Upper lobe of left lung (tissue), 6 donors: ENCODE measurements around the gene TOP1. TPM values are rescaled to one million over a fixed set of nuclear protein-coding genes. Genes with fewer than 3 reads are reported as not detected.
"Not testable (repeated sequence)": the region's sequence is repeated elsewhere in the genome, so short reads cannot be mapped to it uniquely, and the experiment has no call there.

ENCODE experiments used
- ATAC-seq, 2 donors: fragments of 200-7000 bp; cut with Tn5 transposase; one replicate each; pipeline ENCODE4 v1.9.1; 2022; ENCODE audit warnings: mild to moderate bottlenecking in 2 of 2, moderate library complexity in 2 of 2; ENCODE audit not compliant: low FRiP score in 2 of 2
- DNase-seq, 2 donors: peaks; one replicate each; pipeline ENCODE4 v3.0.0-alpha.2; 2019 to 2020
- H3K27ac ChIP-seq, 4 donors: fragments of 200-600 bp; sonication (generic); one replicate each; pipeline ENCODE4 v1.5.1; 2016 to 2019
- H3K27me3 ChIP-seq, 4 donors: fragments of 200-600 bp; sonication (generic); one replicate each; pipeline ENCODE4 v1.5.1; 2017 to 2019
- H3K36me3 ChIP-seq, 4 donors: fragments of 200-600 bp; sonication (generic); one replicate each; pipeline ENCODE4 v1.5.1; 2016 to 2019
- H3K4me1 ChIP-seq, 4 donors: fragments of 200-600 bp; sonication (generic); one replicate each; pipeline ENCODE4 v1.5.1; 2018 to 2019
- H3K4me3 ChIP-seq, 4 donors: fragments of 200-600 bp; sonication (generic); one replicate each; pipeline ENCODE4 v1.5.1; 2017 to 2019; ENCODE audit warnings: mild to moderate bottlenecking in 2 of 4, moderate library complexity in 1 of 4
- H3K9me3 ChIP-seq, 4 donors: fragments of 200-600 bp; sonication (generic); one replicate each; pipeline ENCODE4 v1.5.1; 2018 to 2019
- EP300 ChIP-seq, 4 donors: sonication (generic); formaldehyde crosslinking; IDR thresholded peaks; one replicate each; pipeline ENCODE4 v1.5.1; 2017; ENCODE audit warnings: antibody characterized with exemption in 4 of 4, control low read depth in 2 of 4
- POLR2A ChIP-seq, 4 donors: fragments of 450-650 bp; IDR thresholded peaks; one replicate each; pipeline ENCODE4 v1.5.1; 2016 to 2017; ENCODE audit warnings: antibody characterized with exemption in 4 of 4, mild to moderate bottlenecking in 2 of 4
- POLR2AphosphoS5 ChIP-seq, 2 donors: sonication (generic); formaldehyde crosslinking; IDR thresholded peaks; one replicate each; pipeline ENCODE4 v1.5.1; 2017; ENCODE audit warnings: antibody characterized with exemption in 2 of 2
- WGBS, 2 donors: methylation state at CpG; one replicate each; pipeline ENCODE4 v1.1.5; 2017 to 2018; 5-methylcytosine and 5-hydroxymethylcytosine counted together
- total RNA-seq, 6 donors: library from RNA; depleted of rRNA in 4 of 6; stranded (reverse); fragments of >200 nt in 4 of 6; gene quantifications; one replicate each; pipeline versions ENCODE4 v1.1.0 to v1.2.1, GENCODE V29; 2016 to 2021
- TF ChIP-seq, protein P1 (sequence below), 6 experiments: fragments of 450-650 bp in 4 of 6; fragments of 200-600 bp in 2 of 6; sonication (generic) in 2 of 6; IDR thresholded peaks; one replicate each; pipeline ENCODE4 v1.5.1; 2016 to 2019; ENCODE audit warnings: antibody characterized with exemption in 6 of 6
- donor health status: DM: no; HTN: no; CAD: no; lungs with moderate emphysema.
- donor health status: DM: no; HTN: yes; CAD: no; lungs with severe emphysema.

TOP1 gene
- total RNA-seq, 6 donors from 2014 or later: 39.8 to 94.2 (median 49.0) TPM

DNA sequence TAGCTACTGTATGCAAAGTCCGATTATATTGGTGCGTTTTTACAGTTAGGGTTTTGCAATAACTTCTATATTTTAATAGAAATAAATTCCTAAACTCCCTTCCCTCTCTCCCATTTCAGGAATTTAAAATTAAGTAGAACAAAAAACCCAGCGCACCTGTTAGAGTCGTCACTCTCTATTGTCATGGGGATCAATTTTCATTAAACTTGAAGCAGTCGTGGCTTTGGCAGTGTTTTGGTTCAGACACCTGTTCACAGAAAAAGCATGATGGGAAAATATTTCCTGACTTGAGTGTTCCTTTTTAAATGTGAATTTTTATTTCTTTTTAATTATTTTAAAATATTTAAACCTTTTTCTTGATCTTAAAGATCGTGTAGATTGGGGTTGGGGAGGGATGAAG, 95.0 kb downstream of the TOP1 start:
- DNase-seq: no peak
- Histone ChIP-seq H3K27ac (no peak overlapping the region), H3K4me3 (no peak overlapping the region), H3K36me3 (peaks cover 37 to 75% (median 72%) of the 10 kb centered on the region in 4 donors), H3K9me3 (no peaks in the 10 kb centered on the region), H3K4me1 (no peaks in the 10 kb centered on the region), H3K27me3 (no peaks in the 10 kb centered on the region)
- TF ChIP-seq EP300 (IDR thresholded peaks at IDR 0.05): no peak
- TF ChIP-seq, protein P1, sequence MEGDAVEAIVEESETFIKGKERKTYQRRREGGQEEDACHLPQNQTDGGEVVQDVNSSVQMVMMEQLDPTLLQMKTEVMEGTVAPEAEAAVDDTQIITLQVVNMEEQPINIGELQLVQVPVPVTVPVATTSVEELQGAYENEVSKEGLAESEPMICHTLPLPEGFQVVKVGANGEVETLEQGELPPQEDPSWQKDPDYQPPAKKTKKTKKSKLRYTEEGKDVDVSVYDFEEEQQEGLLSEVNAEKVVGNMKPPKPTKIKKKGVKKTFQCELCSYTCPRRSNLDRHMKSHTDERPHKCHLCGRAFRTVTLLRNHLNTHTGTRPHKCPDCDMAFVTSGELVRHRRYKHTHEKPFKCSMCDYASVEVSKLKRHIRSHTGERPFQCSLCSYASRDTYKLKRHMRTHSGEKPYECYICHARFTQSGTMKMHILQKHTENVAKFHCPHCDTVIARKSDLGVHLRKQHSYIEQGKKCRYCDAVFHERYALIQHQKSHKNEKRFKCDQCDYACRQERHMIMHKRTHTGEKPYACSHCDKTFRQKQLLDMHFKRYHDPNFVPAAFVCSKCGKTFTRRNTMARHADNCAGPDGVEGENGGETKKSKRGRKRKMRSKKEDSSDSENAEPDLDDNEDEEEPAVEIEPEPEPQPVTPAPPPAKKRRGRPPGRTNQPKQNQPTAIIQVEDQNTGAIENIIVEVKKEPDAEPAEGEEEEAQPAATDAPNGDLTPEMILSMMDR (IDR thresholded peaks at IDR 0.05): no peak
- TF ChIP-seq POLR2AphosphoS5 (IDR thresholded peaks at IDR 0.05): no peak
- TF ChIP-seq POLR2A (IDR thresholded peaks at IDR 0.05): no peak
- WGBS, 2 donors: 93 to 95% methylated on average over 6 of the region's 6 CpGs
- no peak for ATAC-seq

DNA sequence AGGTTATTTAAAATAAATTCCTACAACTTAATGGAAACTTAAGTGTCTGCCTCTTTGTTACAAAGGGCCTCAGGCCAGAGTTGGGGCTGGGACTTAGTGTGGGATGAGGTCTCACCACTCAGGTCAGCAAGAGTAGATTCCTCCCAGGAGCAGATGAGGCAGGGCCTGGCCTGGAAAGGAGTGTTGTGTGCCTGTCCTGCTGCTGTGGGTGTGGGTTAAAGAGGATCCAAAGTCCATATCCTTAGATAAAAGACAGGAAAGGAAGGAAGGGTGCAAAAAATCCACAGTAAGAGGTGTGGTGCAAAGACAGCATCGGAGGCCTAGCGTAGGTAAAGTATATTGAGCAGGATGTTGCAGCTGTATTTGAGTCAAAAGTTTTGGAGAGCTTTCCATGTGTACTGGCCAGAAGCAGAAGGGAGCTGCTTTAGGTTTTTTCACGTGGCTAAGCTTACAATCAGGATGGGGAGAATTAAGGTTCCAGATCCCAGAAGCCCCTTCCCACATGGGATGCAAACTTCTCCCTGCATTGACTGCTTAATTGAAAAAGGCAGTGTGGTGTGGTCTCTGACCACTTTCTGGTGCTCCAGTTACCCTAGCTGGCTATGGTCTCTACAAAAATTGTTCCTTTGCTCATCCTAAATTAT, 96.0 kb downstream of the TOP1 start:
- Histone ChIP-seq H3K4me1 (no peaks in the 10 kb centered on the region), H3K27ac (no peak overlapping the region), H3K4me3 (no peak overlapping the region), H3K27me3 (no peaks in the 10 kb centered on the region), H3K36me3 (peaks cover 31 to 66% (median 64%) of the 10 kb centered on the region in 4 donors), H3K9me3 (no peaks in the 10 kb centered on the region)
- DNase-seq (no peak), ATAC-seq (no peak)
- WGBS, 2 donors: 91 to 93% methylated on average over 3 of the region's 3 CpGs
- no peak for TF ChIP-seq EP300 (IDR thresholded peaks at IDR 0.05)
- TF ChIP-seq, protein P1 (IDR thresholded peaks at IDR 0.05): no peak
- no peak for TF ChIP-seq POLR2A (IDR thresholded peaks at IDR 0.05)
- no peak for TF ChIP-seq POLR2AphosphoS5 (IDR thresholded peaks at IDR 0.05)

DNA sequence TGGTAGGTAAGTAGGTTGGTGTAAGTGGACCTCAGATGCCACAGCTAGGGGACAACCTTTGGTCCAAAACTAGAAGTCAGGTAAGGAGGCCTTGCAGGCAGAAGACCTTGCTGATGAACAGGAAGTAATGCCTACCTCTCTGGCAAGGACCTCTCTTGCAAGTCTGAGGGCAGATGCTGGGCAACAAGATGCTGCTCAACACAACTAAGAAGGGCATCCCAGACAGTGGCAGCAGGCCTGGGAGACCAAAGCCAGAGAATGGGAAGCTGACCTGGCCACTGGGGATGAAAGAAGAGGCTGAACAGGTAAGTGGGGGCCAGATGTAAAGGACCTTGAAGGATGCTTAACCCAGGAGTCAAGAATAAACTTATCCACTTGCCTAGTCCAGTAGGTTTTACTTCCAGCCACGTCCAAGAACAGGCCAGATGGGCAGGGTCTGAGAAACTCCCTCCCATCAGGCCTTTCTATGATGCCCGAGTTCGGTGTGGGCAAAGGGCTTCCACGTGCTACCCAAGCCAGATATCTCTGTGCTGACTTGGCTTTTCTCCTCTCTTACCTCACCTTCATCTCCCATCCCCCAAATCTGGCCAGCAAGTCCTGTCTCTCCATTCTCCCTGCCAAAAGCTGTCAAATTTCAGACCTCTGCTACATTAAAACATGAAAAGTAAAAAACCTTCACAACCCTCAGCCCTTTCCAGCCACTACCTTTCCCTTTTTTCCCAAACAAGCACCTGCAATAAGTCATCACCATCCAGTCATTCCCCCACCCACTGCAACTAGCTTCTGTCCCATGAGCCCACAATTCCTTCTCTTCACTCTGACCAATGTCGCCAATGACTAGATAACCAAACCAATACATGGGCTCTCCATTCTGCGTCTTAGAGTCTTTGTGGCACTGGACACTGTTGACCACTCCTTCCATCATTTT, 97.2 kb downstream of the TOP1 start:
- no peak overlapping the region for H3K27ac ChIP-seq
- DNase-seq (no peak), ATAC-seq (no peak)
- H3K36me3 ChIP-seq: peaks cover 31 to 54% (median 52%) of the 10 kb centered on the region in 4 donors
- H3K4me3 ChIP-seq: no peak overlapping the region
- no peaks in the 10 kb centered on the region for H3K4me1 ChIP-seq
- H3K9me3 ChIP-seq: no peaks in the 10 kb centered on the region
- TF ChIP-seq POLR2AphosphoS5 (IDR thresholded peaks at IDR 0.05) (no peak), EP300 (IDR thresholded peaks at IDR 0.05) (no peak), POLR2A (IDR thresholded peaks at IDR 0.05) (no peak)
- TF ChIP-seq, protein P1 (IDR thresholded peaks at IDR 0.05): no peak
- WGBS, 2 donors: 90 to 94% methylated on average over 6 of the region's 6 CpGs
- H3K27me3 ChIP-seq: no peaks in the 10 kb centered on the region

DNA sequence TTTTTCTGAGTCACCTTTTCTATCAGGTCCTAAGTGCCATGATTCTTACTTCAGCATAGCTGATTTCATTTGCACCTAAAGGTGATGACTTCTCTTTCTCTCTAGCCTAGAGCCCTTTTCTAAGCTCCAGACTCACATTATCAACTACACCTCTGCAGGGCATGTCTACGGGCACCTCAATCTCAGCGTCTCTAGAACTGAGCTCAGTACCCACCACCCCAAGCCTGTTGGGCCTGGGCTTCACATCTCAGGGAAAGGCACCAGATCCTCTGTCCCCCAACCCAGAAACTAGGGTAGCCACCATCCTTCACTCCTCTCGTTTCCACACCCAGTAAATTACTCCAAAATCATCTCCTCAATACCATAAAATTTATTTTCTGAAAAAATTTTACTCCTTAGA, 98.1 kb downstream of the TOP1 start:
- H3K27ac ChIP-seq: no peak overlapping the region
- no peaks in the 10 kb centered on the region for H3K9me3 ChIP-seq
- H3K27me3 ChIP-seq: no peaks in the 10 kb centered on the region
- DNase-seq (no peak), ATAC-seq (no peak)
- no peaks in the 10 kb centered on the region for H3K4me1 ChIP-seq
- no peak overlapping the region for H3K4me3 ChIP-seq
- no peak for TF ChIP-seq EP300 (IDR thresholded peaks at IDR 0.05)
- no peak for TF ChIP-seq POLR2AphosphoS5 (IDR thresholded peaks at IDR 0.05)
- TF ChIP-seq POLR2A (IDR thresholded peaks at IDR 0.05): no peak
- TF ChIP-seq, protein P1 (IDR thresholded peaks at IDR 0.05): no peak
- peaks cover 22 to 45% (median 43%) of the 10 kb centered on the region in 4 donors for H3K36me3 ChIP-seq
- 94 to 96% methylated on average over 3 of the region's 3 CpGs for WGBS, 2 donors

DNA sequence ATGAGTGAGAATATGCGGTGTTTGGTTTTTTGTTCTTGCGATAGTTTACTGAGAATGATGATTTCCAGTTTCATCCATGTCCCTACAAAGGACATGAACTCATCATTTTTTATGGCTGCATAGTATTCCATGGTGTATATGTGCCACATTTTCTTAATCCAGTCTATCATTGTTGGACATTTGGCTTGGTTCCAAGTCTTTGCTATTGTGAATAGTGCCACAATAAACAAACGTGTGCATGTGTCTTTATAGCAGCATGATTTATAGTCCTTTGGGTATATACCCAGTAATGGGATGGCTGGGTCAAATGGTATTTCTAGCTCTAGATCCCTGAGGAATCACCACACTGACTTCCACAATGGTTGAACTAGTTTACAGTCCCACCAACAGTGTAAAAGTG, 99.7 kb downstream of the TOP1 start:
- not testable (repeated sequence) for H3K27ac ChIP-seq, DNase-seq, H3K9me3 ChIP-seq, H3K27me3 ChIP-seq, ATAC-seq, H3K4me1 ChIP-seq, H3K4me3 ChIP-seq
- WGBS, 2 donors: no CpG with 5 or more reads among the region's 3 CpGs
- peaks cover 7 to 29% (median 28%) of the 10 kb centered on the region in 4 donors for H3K36me3 ChIP-seq
